HG02759 (cell line): ENCODE results near the gene GGTLC2.
"Not testable (repeated sequence)": the region's sequence is repeated elsewhere in the genome, so short reads cannot be mapped to it uniquely, and the experiment has no call there.

Experiments used
- ATAC-seq: cut with Tn5 transposase; IDR thresholded peaks from one replicate; pipeline ENCODE4 v1.9.1; 2021; ENCODE audit warnings: mild to moderate bottlenecking, moderate library complexity; ENCODE audit not compliant: unreplicated experiment

Gene GGTLC2

GRCh38 chr22:22636260-22636659 lies 8.2 kb upstream of the GGTLC2 start:
- ATAC-seq: not testable (repeated sequence)

GRCh38 chr22:22638313-22638712 lies 6.1 kb upstream of the GGTLC2 start:
- ATAC-seq: not testable (repeated sequence)

GRCh38 chr22:22642255-22642654 lies 2.2 kb upstream of the GGTLC2 start:
- not testable (repeated sequence) for ATAC-seq

DNA sequence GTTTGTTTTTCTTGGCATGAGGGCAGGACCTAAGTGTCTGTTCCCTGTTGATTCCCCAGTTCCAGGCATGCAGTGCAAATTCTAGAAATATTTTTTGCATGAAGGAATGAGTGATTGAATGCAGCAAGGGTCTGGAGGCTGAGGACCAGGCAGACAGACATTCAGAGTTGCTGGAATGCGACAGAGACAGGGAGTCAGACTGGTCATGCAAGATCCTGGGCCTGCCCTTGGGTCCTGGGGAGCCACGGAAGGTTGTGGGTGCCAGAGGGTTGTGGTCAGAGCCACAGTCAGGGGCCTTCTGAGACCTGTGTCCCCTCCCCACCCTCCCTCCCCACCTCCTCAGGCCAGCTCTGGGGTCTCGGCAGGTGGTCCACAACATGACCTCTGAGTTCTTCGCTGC lies 1.6 kb downstream of the GGTLC2 start:
- ATAC-seq: not testable (repeated sequence)

DNA sequence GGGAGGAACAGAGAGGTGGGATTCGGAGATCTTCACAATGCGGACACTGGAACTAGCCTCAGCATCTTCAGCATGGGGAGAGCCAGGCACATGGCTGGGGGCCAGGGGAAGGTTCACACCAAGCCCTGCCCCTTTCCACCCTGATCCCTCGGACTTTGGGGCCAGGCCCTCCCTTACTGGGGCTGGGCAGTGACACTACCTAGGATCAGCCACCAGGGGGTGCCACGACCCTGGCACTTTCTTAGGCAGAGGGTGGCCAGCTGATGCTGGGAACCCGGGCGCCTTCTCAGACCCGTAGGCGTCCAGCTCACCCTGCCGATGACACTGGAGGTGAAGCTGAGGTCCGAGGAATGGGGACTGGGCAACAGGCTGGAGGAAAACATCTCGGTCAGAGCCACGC lies 3.5 kb downstream of the GGTLC2 start:
- not testable (repeated sequence) for ATAC-seq

GRCh38 chr22:22648863-22649536 lies 4.6 kb downstream of the GGTLC2 start:
- not testable (repeated sequence) for ATAC-seq

- ATAC-seq: not testable (repeated sequence)
Observed at GRCh38 chr22:22649761-22650160, 5.3 kb downstream of the GGTLC2 start.

GRCh38 chr22:22650398-22650797 lies 6.0 kb downstream of the GGTLC2 start:
- not testable (repeated sequence) for ATAC-seq

- not testable (repeated sequence) for ATAC-seq
Observed at GRCh38 chr22:22650803-22651515, 6.5 kb downstream of the GGTLC2 start.

DNA sequence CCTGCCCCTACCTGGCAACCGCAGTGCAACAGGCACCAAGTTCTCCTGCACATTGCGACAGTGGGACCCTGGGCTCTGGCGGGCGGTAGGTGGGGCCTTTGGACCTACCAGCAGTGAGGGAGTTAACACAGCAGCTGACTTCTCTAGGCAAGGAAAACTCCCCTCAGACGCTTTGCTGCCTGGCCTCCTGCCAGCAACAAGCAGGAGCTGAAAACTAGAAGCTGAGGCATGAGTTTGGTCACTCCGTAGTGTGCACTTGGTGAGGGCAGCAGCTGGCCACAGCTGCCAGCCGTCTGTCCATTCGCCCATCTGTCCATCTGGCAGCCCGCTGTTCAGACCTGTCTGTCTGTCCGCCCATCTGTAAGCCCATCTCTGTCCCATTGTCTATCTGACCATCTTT lies 7.2 kb downstream of the GGTLC2 start:
- not testable (repeated sequence) for ATAC-seq

DNA sequence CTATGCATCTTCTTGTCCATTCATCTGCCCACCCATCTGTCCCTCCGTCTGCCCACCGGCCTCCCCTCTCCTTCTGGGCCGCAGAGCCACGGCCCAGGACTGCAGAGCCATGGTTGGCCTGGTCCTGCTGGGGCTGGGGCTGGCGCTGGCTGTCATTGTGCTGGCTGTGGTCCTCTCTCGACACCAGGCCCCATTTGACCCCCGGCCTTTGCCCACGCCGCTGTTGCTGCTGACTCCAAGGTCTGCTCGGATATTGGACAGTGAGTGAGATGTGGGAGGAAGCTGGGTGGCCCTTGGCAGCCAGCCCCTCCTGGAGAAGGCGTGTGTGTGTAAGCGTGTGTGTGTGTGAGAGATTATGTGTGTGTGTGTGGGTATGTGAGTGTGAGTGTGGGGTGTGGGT lies 7.7 kb downstream of the GGTLC2 start:
- not testable (repeated sequence) for ATAC-seq

- not testable (repeated sequence) for ATAC-seq
Observed at GRCh38 chr22:22652573-22652972, 8.2 kb downstream of the GGTLC2 start.

DNA sequence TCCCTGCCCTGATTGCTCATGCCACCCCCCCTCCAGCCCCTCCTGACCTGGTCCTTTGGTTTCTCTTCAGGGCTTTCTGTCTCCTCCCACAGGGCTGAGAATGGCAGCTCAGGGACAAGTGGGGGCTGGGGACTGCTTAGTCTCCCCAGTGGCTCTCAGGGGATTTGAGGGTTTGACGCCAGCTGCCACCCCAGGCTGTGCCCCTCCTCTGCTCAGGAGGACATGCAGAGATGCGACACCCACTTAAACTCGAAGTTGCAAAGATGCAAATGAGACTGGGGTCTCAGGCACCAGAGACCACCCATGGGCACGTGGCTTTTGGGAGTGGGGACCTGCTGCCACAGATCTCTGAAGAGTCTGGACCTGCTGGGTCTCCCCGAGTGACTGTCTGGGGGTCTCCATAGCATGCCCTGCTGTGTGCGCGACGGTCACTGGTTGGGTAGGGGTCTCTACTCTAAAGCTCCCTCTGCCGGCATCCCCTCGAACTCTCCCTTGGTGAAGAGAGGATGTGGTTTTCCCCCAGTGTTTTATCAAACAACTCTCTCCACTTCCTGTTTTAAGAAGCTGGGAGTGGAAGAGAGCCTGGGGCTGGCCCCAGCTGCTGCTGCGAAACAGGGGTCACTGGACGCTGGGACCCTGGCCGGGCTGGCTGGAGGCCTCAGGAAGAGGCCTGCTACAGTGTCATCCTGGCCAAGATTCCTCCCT lies 9.4 kb downstream of the GGTLC2 start:
- not testable (repeated sequence) for ATAC-seq

DNA sequence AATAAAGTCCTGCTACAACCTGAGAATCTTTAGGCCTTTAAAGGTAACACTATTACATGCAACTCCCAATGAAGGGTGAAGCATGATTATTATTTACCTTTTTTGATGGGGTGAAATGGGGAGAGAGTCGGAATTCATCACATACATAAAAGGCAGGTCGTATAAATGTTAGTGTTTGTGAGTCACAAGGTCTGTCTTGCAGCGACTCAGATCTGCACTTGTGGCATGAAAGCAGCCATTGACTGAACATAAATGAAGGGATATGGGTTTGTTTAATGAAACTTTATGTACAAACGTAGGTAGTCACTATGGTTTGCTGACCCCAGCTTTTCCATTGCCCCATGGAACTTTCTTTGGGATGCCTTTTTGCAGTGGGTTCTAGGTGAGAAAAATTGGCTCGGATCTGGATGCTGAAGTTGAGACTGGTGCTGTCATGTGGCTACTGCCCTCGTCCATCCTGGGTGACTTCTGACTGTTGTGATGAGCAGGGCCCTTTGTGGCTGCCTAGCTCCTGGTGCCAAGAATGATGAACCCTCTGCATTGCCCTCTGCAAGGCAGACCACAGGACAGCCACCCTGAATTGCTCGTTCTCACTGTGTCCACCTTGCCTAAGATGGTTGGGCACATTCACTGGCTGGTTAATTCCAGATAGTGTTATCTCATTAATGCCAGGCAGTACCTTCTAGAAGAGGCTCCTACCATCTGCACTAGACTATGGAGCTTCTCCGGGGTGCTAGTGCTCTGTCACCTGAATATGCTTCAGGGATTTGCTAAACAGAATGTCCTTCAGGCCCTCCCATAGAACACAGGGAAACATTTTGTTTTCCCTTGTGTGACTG lies 11.3 kb downstream of the GGTLC2 start:
- ATAC-seq: no peak

- no peak for ATAC-seq
Observed at GRCh38 chr22:22657712-22658111, 13.3 kb downstream of the GGTLC2 start.

DNA sequence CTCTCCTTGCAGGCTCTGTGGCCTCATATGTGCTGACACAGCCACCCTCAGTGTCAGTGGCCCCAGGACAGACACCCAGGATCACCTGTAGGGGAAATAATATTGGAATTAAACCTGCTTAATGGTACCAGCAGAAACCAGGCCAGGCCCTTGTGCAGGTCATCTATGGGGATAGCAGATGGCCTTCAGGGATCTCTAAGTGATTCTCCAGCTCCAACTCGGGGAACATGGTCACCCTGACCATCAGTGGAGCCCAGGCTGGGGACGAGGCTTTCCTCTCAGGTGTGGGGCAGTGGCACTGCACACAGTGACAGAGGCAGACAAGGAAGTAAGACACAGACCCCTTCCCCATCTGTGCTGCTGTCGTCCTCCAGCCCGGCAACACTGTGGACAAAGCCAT lies 16.9 kb downstream of the GGTLC2 start:
- no peak for ATAC-seq

DNA sequence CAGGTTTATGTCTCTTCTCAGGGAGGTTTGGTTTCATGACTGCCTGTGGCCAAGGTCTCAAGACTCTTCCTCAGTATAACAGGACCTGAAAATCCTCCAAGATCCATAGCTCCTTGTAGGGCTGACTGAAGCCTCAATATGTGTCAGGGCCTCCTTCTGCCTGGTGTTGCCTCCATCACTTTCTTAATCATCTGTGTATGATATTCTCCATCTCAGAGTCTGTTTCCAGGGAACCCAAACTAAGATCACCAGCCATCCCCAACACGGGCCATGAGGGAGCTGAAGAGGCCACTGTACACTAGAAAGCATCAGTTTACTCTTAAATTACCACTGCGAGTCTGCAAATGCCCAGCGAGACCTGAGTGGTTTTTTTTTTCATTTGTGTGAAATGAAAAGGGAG lies 17.7 kb downstream of the GGTLC2 start:
- ATAC-seq: no peak

GRCh38 chr22:22663861-22664800 lies 19.7 kb downstream of the GGTLC2 start:
- no peak for ATAC-seq

DNA sequence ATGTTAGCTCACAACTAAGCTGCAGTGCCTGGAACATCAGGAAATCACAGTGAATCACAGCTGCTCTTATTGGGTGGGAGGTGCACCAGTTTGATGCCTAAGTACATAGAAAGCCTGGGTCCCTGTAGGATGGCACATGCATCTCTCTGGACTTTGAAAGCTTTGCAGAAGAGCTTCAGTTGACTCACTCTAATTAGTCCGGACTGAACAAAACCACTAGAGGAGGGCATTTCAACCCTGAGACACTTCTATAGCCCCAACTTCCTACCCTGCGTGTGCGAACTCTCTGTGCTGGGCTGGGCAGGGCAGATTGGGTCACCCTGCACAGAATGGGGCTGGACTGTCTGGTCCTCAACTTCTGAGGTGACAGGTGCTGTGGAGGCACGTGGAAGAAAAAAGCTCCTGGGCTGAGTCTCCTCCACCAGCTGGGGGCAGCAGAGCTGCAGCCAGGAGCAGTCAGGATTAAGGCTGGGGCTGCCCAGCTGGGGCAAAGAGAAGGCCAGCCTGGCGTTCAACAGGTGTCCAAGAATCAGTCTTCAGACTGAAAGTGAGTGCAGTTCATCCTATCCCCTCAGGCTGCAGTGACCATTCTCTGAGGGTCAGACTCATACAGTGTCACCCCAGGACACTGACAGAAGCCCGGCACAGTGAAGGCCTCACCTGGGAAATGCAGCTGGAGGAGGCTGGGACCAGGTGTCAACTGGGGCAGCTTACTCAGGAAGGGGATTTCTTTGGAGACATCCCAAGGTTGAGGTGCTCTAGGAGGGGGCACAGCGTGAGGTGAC lies 22.1 kb downstream of the GGTLC2 start:
- ATAC-seq: no peak
